OCI-LY7 (cell line): ENCODE data around the gene GZMM. TPM values are rescaled to one million over a fixed set of nuclear protein-coding genes. Genes with fewer than 3 reads are reported as not detected.

Source experiments
- BruUV-seq: library from RNA; stranded (reverse); fragments of 400-500 nt; replicated peaks from 2 replicates; lab custom pipeline; 2021; lab: Mats Ljungman, UMichigan
- CTCF ChIA-PET: fragments of 300-600 bp; sonication (Branson Sonifier 250); formaldehyde crosslinking; loops from one replicate; lab custom pipeline; 2022; ENCODE audit warnings: antibody characterized with exemption; ENCODE audit not compliant: unreplicated experiment; lab: Charles Lee
- POLR2A ChIA-PET: fragments of 300-600 bp; sonication (Branson Sonifier 250); formaldehyde crosslinking; loops from one replicate; lab custom pipeline; 2022; ENCODE audit warnings: antibody characterized with exemption; lab: Charles Lee
- DNase-seq: peaks from one replicate; pipeline ENCODE4 v3.0.0-alpha.2; 2015; ENCODE audit warnings: low spot score
- H2AFZ ChIP-seq: fragments of 200-600 bp; sonication (generic), shearing (Covaris generic); 2 replicates; pipeline ENCODE4 v1.6.1; 2014; ENCODE audit warnings: mild to moderate bottlenecking, antibody characterized with exemption, low read length, moderate library complexity
- H3K27ac ChIP-seq: fragments of 200-600 bp; sonication (generic); 2 replicates; pipeline ENCODE4 v1.5.1; 2014; ENCODE audit warnings: mixed run types, low read depth, mild to moderate bottlenecking, moderate library complexity, low read length, inconsistent platforms; ENCODE audit not compliant: poor library complexity, severe bottlenecking
- H3K36me3 ChIP-seq: fragments of 200-600 bp; sonication (generic); 2 replicates; pipeline ENCODE4 v1.6.1; 2014; ENCODE audit warnings: mild to moderate bottlenecking, antibody characterized with exemption, low read length, moderate library complexity, mixed read lengths; ENCODE audit not compliant: insufficient read depth
- H3K4me1 ChIP-seq: fragments of 200-600 bp; sonication (generic); 2 replicates; pipeline ENCODE4 v1.5.1; 2014; ENCODE audit warnings: mild to moderate bottlenecking, low read length; ENCODE audit not compliant: insufficient read depth, poor library complexity, severe bottlenecking
- H3K4me2 ChIP-seq: fragments of 200-600 bp; sonication (generic); 2 replicates; pipeline ENCODE4 v1.6.1; 2014; ENCODE audit warnings: mild to moderate bottlenecking, low read length
- H3K4me3 ChIP-seq: fragments of 200-600 bp; sonication (generic); 2 replicates; pipeline ENCODE4 v1.5.1; 2014; ENCODE audit warnings: mild to moderate bottlenecking, low read depth, low read length; ENCODE audit not compliant: poor library complexity, severe bottlenecking
- H3K79me2 ChIP-seq: fragments of 200-600 bp; sonication (generic); 2 replicates; pipeline ENCODE4 v1.6.1; 2016; ENCODE audit warnings: low read depth, mild to moderate bottlenecking, low read length, moderate library complexity, mixed read lengths; ENCODE audit not compliant: insufficient read depth
- H3K9me2 ChIP-seq: fragments of 200-600 bp; sonication (generic); 2 replicates; pipeline ENCODE4 v1.6.1; 2016; ENCODE audit warnings: mild to moderate bottlenecking, low read length, mixed read lengths; ENCODE audit not compliant: insufficient read depth
- H3K9me3 ChIP-seq: fragments of 200-600 bp; sonication (generic); 2 replicates; pipeline ENCODE4 v1.6.1; 2014; ENCODE audit warnings: mild to moderate bottlenecking, mixed run types, low read length, mixed read lengths
- H4K20me1 ChIP-seq: fragments of 200-600 bp; sonication (generic); 2 replicates; pipeline ENCODE4 v1.6.1; 2014; ENCODE audit warnings: mild to moderate bottlenecking, antibody characterized with exemption, low read length, moderate library complexity, mixed read lengths; ENCODE audit not compliant: insufficient read depth
- CTCF ChIP-seq: fragments of 200-600 bp; sonication (generic); conservative IDR thresholded peaks from 2 replicates; pipeline ENCODE4 v1.5.1; 2014; ENCODE audit warnings: mild to moderate bottlenecking, antibody characterized with exemption, low read length, moderate library complexity, mixed read lengths
- EZH2phosphoT487 ChIP-seq: fragments of 200-600 bp; sonication (generic); IDR thresholded peaks from 2 replicates; pipeline ENCODE4 v1.6.1; 2018; ENCODE audit warnings: low read depth, borderline replicate concordance, mild to moderate bottlenecking, mixed run types, antibody characterized with exemption, low read length, moderate library complexity, mixed read lengths
- intact Hi-C: fragments of 100-400 bp; cut with micrococcal nuclease; formaldehyde crosslinking; loops from one replicate; pipeline ENCODE4 v1.10.0; 2022; ENCODE audit not compliant: unreplicated experiment
- total RNA-seq, 2 experiments: library from RNA; depleted of rRNA in 1 of 2; stranded (reverse); fragments of >200 nt in 1 of 2; shearing (Covaris generic) in 1 of 2; gene quantifications; 2 replicates each; pipeline ENCODE4 v1.2.3, GENCODE V29; 2014 to 2022

The GZMM gene
- total RNA-seq, 2 experiments from 2014 or later = not detected

- Histone ChIP-seq H3K79me2 (no peaks in the 10 kb centered on the region), H2AFZ (no peak overlapping the region), H3K4me1 (no peaks in the 10 kb centered on the region), H3K27ac (no peak overlapping the region), H4K20me1 (no peaks in the 10 kb centered on the region), H3K9me3 (no peaks in the 10 kb centered on the region), H3K4me3 (no peak overlapping the region), H3K36me3 (no peaks in the 10 kb centered on the region), H3K9me2 (no peaks in the 10 kb centered on the region), H3K4me2 (no peak overlapping the region)
- BruUV-seq = no TSS peak
- no peak for DNase-seq
- TF ChIP-seq CTCF = peak; percentile 59
- TF ChIP-seq EZH2phosphoT487 = no peak
- ChIA-PET CTCF (no interaction called here), POLR2A (no interaction called here)
- intact Hi-C loops = no loop called here
These were observed 4.2 kb downstream of the GZMM start for GRCh38 chr19:547836-548720.

GRCh38 chr19:548886-549830, 5.3 kb downstream of the GZMM start:
- no peak for DNase-seq
- Histone ChIP-seq H3K4me1 (no peaks in the 10 kb centered on the region), H3K9me3 (no peaks in the 10 kb centered on the region), H2AFZ (no peak overlapping the region), H3K36me3 (no peaks in the 10 kb centered on the region), H4K20me1 (no peaks in the 10 kb centered on the region), H3K79me2 (no peaks in the 10 kb centered on the region), H3K27ac (no peak overlapping the region), H3K9me2 (no peaks in the 10 kb centered on the region), H3K4me3 (no peak overlapping the region), H3K4me2 (no peak overlapping the region)
- BruUV-seq = no TSS peak
- intact Hi-C loops = no loop called here
- no peak for TF ChIP-seq CTCF
- no peak for TF ChIP-seq EZH2phosphoT487
- POLR2A ChIA-PET = no interaction called here
- CTCF ChIA-PET = no interaction called here
